K562 (cell line): ENCODE results near the gene FGF12. TPM values are rescaled to one million over a fixed set of nuclear protein-coding genes. Genes with fewer than 3 reads are reported as not detected.

Experiments used
- ATAC-seq: fragments of 200-7000 bp; cut with Tn5 transposase; 3 replicates; pipeline ENCODE4 v1.9.1; 2020; ENCODE audit warnings: moderate library complexity
- BruUV-seq: library from RNA; stranded (reverse); fragments of 400-500 nt; replicated peaks from 2 replicates; lab custom pipeline; 2021; lab: Mats Ljungman, UMichigan
- CTCF ChIA-PET: fragments of 300-600 bp; formaldehyde crosslinking; extraction: SDS; loops from one replicate; lab custom pipeline; 2021; ENCODE audit warnings: low intra/inter-chr PET ratio; lab: Yijun Ruan, JAX
- POLR2A ChIA-PET: fragments of 300-600, 350-650 bp; sonication (Branson Sonifier 250); formaldehyde crosslinking; extraction: SDS; loops from one replicate; lab custom pipeline; 2021; ENCODE audit warnings: antibody characterized with exemption, inconsistent platforms; lab: Yijun Ruan, JAX
- DNase-seq, 4 experiments: peaks; one replicate each; pipeline versions ENCODE4 v3.0.0 to v3.0.0-alpha.2; 2011 to 2018; ENCODE audit warnings: low spot score in 3 of 4, mixed read lengths in 3 of 4; ENCODE audit errors: extremely low read depth in 1 of 4
- FAIRE-seq: peaks from 2 replicates; lab custom pipeline; 2011; peaks lifted over from hg19 to GRCh38; lab: Jason Lieb, UNC
- H2AFZ ChIP-seq: 2 replicates; pipeline ENCODE4 v1.6.0; 2011; ENCODE audit warnings: low read depth, low read length, control low read depth, inconsistent platforms
- H3K27ac ChIP-seq: fragments of 200-600 bp; 3 replicates; pipeline ENCODE4 v1.8.0; 2011; ENCODE audit warnings: low read depth, mild to moderate bottlenecking, control low read depth, inconsistent platforms, low read length, moderate library complexity, mixed read lengths; ENCODE audit errors: extremely low read depth
- H3K27me3 ChIP-seq, 2 experiments: fragments of 300-600 bp in 1 of 2; 2 replicates in 1 of 2; 3 replicates in 1 of 2; pipeline versions ENCODE4 v1.6.0 to v1.8.0; 2011; ENCODE audit warnings: inconsistent platforms in 2 of 2, low read length in 2 of 2, mild to moderate bottlenecking in 1 of 2, mixed read lengths in 1 of 2, moderate library complexity in 1 of 2; ENCODE audit not compliant: control insufficient read depth in 2 of 2, insufficient read depth in 2 of 2
- H3K36me3 ChIP-seq: fragments of 300-600 bp; 3 replicates; pipeline ENCODE4 v1.8.0; 2011; ENCODE audit warnings: mild to moderate bottlenecking, low read length, inconsistent platforms; ENCODE audit not compliant: control insufficient read depth, insufficient read depth
- H3K4me1 ChIP-seq, 2 experiments: fragments of 200-600 bp in 1 of 2; replicated peaks in 1 of 2; 2 replicates in 1 of 2; 3 replicates in 1 of 2; pipeline versions ENCODE4 v1.5.1 to v1.8.0; 2011; ENCODE audit warnings: inconsistent platforms in 2 of 2, low read length in 2 of 2, mild to moderate bottlenecking in 1 of 2, mixed read lengths in 1 of 2, moderate library complexity in 1 of 2; ENCODE audit not compliant: control insufficient read depth in 2 of 2, insufficient read depth in 2 of 2
- H3K4me2 ChIP-seq: 2 replicates; pipeline ENCODE4 v1.6.1; 2011; ENCODE audit warnings: low read length, control low read depth, inconsistent platforms, mixed read lengths; ENCODE audit not compliant: insufficient read depth
- H3K4me3 ChIP-seq: fragments of 200-600 bp; sonication (generic), shearing (Covaris generic); 2 replicates; pipeline ENCODE4 v1.5.1; 2016; ENCODE audit warnings: control low read depth, inconsistent platforms
- H3K79me2 ChIP-seq: fragments of 200-600 bp; 3 replicates; pipeline ENCODE4 v1.8.0; 2011; ENCODE audit warnings: low read length, inconsistent platforms; ENCODE audit not compliant: control insufficient read depth, insufficient read depth
- H3K9ac ChIP-seq, 2 experiments: 2 replicates each; pipeline versions ENCODE4 v1.6.0 to v1.6.1; 2011; ENCODE audit warnings: low read depth in 2 of 2, low read length in 2 of 2, control low read depth in 1 of 2, inconsistent platforms in 1 of 2, mild to moderate bottlenecking in 1 of 2, mixed read lengths in 1 of 2; ENCODE audit not compliant: insufficient read depth in 1 of 2
- H3K9me1 ChIP-seq: one replicate; pipeline ENCODE4 v1.6.0; 2011; ENCODE audit warnings: inconsistent platforms, mild to moderate bottlenecking, low read length, moderate library complexity; ENCODE audit not compliant: control insufficient read depth, insufficient read depth
- H3K9me3 ChIP-seq: replicated peaks from 2 replicates; pipeline ENCODE4 v1.5.1; 2011; ENCODE audit warnings: low read depth, low read length, inconsistent platforms; ENCODE audit not compliant: control insufficient read depth, insufficient read depth
- H4K20me1 ChIP-seq: replicated peaks from 2 replicates; pipeline ENCODE4 v1.6.1; 2011; ENCODE audit warnings: low read length, inconsistent platforms, mixed read lengths; ENCODE audit not compliant: control insufficient read depth, insufficient read depth
- DACH1 ChIP-seq: fragments of 450-650 bp; IDR thresholded peaks from 2 replicates; pipeline ENCODE4 v1.6.1; 2018; ENCODE audit not compliant: partially characterized antibody
- ETS2 ChIP-seq: IDR thresholded peaks from 2 replicates; pipeline ENCODE4 v1.6.1; 2016; ENCODE audit warnings: borderline replicate concordance, missing genetic modification characterization, mild to moderate bottlenecking, moderate library complexity, missing compliant biosample characterization; ENCODE audit not compliant: poor library complexity, severe bottlenecking
- FOXA3 ChIP-seq, 2 experiments: fragments of 450-650 bp in 1 of 2; sonication (generic) in 1 of 2; formaldehyde crosslinking; IDR thresholded peaks in 1 of 2; conservative IDR thresholded peaks in 1 of 2; 2 replicates each; pipeline versions ENCODE4 v1.4.0 to v1.8.0; 2020 to 2022; ENCODE audit warnings: mild to moderate bottlenecking in 2 of 2, missing genetic modification reagents in 1 of 2
- LCOR ChIP-seq: sonication (generic); formaldehyde crosslinking; IDR thresholded peaks from 2 replicates; pipeline ENCODE4 v1.8.0; 2022; ENCODE audit warnings: mild to moderate bottlenecking, missing genetic modification reagents
- PCBP1 ChIP-seq: fragments of 200-400 bp; formaldehyde crosslinking; IDR thresholded peaks from 2 replicates; pipeline ENCODE4 v1.6.1; 2018; ENCODE audit warnings: mild to moderate bottlenecking, low read depth, low read length; ENCODE audit not compliant: poor library complexity, severe bottlenecking
- RHOXF2B ChIP-seq: fragments of 250-450 bp; sonication (Bioruptor Pico); conservative IDR thresholded peaks from 2 replicates; pipeline ENCODE4 v1.5.1; 2021
- ZBTB17 ChIP-seq: fragments of 450-650 bp; formaldehyde crosslinking; IDR thresholded peaks from 2 replicates; pipeline ENCODE4 v1.4.0; 2020; ENCODE audit warnings: mild to moderate bottlenecking
- ZNF124 ChIP-seq: sonication (generic); formaldehyde crosslinking; IDR thresholded peaks from 2 replicates; pipeline ENCODE4 v1.8.1; 2022; ENCODE audit warnings: missing genetic modification reagents
- ZNF134 ChIP-seq: fragments of 250-450 bp; sonication (Bioruptor Pico); conservative IDR thresholded peaks from 2 replicates; pipeline ENCODE4 v1.4.0; 2020
- WGBS: fragments of 100-300 bp; shearing (Covaris generic); methylation state at CpG from one replicate; pipeline ENCODE4 v1.1.6; 2016; ENCODE audit warnings: low coverage, mixed read lengths; ENCODE audit not compliant: insufficient coverage; ENCODE audit errors: missing lambda C conversion rate; 5-methylcytosine and 5-hydroxymethylcytosine counted together
- in situ Hi-C: fragments of 300-500 bp; cut with MboI; formaldehyde crosslinking; loops from 4 replicates; pipeline ENCODE4 v1.15.0; 2018; ENCODE audit warnings: inconsistent platforms, mixed read lengths
- intact Hi-C: fragments of 100-400 bp; cut with micrococcal nuclease; formaldehyde crosslinking; loops from 2 replicates; pipeline ENCODE4 v1.14.2; 2022
- polyA plus RNA-seq, 8 experiments: library from polyadenylated mRNA; depleted of rRNA in 4 of 8; stranded (reverse) in 5 of 8; unstranded in 3 of 8; fragments of >200 nt; fragmentation: Nextera tagmentation in 2 of 8; fragmentation: Illumina TruSeq in 1 of 8; extraction: Ambion mirVana in 2 of 8; extraction: Trizol in 1 of 8; gene quantifications; 2 replicates each; pipeline versions ENCODE4 v1.2.1 to v1.2.3, GENCODE V29; 2011 to 2014; ENCODE audit warnings: inconsistent platforms in 1 of 8, missing spikeins in 1 of 8
- total RNA-seq, 7 experiments: library from RNA; depleted of rRNA in 6 of 7; stranded (reverse); fragments of >200 nt in 6 of 7; fragmentation: Illumina TruSeq in 2 of 7; extraction: Trizol in 2 of 7; gene quantifications; 2 replicates each; pipeline versions ENCODE4 v1.2.1 to v1.2.3, GENCODE V29; 2011 to 2021; ENCODE audit warnings: low replicate concordance in 1 of 7
- TF ChIP-seq, protein P1 (sequence below): sonication (generic); IDR thresholded peaks from 2 replicates; pipeline ENCODE4 v1.6.1; 2016
- TF ChIP-seq, protein P2 (sequence below), 2 experiments: IDR thresholded peaks; 2 replicates each; pipeline ENCODE4 v1.6.1; 2012; ENCODE audit warnings: improper control_type of control experiment in 2 of 2, low read depth in 2 of 2, low read length in 2 of 2, borderline replicate concordance in 1 of 2
- TF ChIP-seq, protein P3 (sequence below): IDR thresholded peaks from 2 replicates; pipeline ENCODE4 v1.6.1; 2012; ENCODE audit warnings: low read depth, low read length, improper control_type of control experiment, borderline replicate concordance
- TF ChIP-seq, protein P4 (sequence below), 2 experiments: fragments of 450-650 bp; conservative IDR thresholded peaks; 2 replicates each; pipeline ENCODE4 v1.6.1; 2017; ENCODE audit warnings: mild to moderate bottlenecking in 2 of 2, moderate library complexity in 2 of 2
- TF ChIP-seq, protein P5 (sequence below): sonication (generic); formaldehyde crosslinking; IDR thresholded peaks from 2 replicates; pipeline ENCODE4 v1.9.0; 2022; ENCODE audit warnings: mild to moderate bottlenecking, missing genetic modification reagents

Gene FGF12
- total and polyA plus RNA-seq, 9 of the 15 experiments (the other 6 are each of a cell fraction or from before 2014, with no cell fraction given): not detected

DNA sequence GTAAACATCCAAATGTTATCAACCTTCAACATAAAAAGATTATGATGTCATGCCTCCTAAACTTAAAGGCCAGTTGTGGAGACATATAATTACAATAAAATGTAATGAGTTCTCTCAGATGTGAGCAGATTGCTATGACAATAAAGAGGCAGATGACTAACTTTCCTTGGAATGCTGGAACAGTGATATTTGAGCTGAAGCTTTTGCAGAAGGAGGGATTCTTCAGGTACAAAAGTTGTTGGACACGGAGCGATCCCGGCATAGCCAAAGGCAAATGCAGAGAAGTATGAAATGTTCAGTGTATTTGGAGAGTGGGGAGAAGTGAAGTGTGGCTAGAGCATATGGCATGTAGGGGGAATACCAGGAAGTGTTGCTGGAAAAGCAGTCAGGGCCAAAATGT is 520.1 kb downstream of the FGF12 start:
- no peaks in the 10 kb centered on the region for H3K9me3 ChIP-seq
- no peak overlapping the region for H3K9ac ChIP-seq
- H3K27ac ChIP-seq: no peak overlapping the region
- H3K36me3 ChIP-seq: no peaks in the 10 kb centered on the region
- intact Hi-C loops: no loop called here
- no peaks in the 10 kb centered on the region for H3K79me2 ChIP-seq
- ChIA-PET POLR2A (no interaction called here), CTCF (no interaction called here)
- no peaks in the 10 kb centered on the region for H3K27me3 ChIP-seq
- no peaks in the 10 kb centered on the region for H3K4me1 ChIP-seq
- DNase-seq: no peak
- H4K20me1 ChIP-seq: no peaks in the 10 kb centered on the region
- BruUV-seq: no TSS peak
- ATAC-seq: no peak
- FAIRE-seq: no peak
- 0% methylated on average over 2 of the region's 3 CpGs for WGBS
- no peak overlapping the region for H3K4me3 ChIP-seq
- in situ Hi-C loops: no loop called here
- H2AFZ ChIP-seq: no peak overlapping the region
- no peak overlapping the region for H3K4me2 ChIP-seq
- no peaks in the 10 kb centered on the region for H3K9me1 ChIP-seq
- TF ChIP-seq DACH1 (no peak), ZBTB17 (CRISPR knock-in tag) (no peak), ETS2 (no peak), ZNF124 (CRISPR knock-in tag) (no peak), ZNF134 (CRISPR knock-in tag) (no peak), LCOR (CRISPR knock-in tag) (no peak), PCBP1 (no peak), FOXA3 (CRISPR knock-in tag; conservative IDR thresholded peaks at IDR 0.05 in 1 of 2, IDR thresholded peaks at IDR 0.05 in 1 of 2) (no peak), RHOXF2B (CRISPR knock-in tag) (no peak)
- TF ChIP-seq, protein P1, sequence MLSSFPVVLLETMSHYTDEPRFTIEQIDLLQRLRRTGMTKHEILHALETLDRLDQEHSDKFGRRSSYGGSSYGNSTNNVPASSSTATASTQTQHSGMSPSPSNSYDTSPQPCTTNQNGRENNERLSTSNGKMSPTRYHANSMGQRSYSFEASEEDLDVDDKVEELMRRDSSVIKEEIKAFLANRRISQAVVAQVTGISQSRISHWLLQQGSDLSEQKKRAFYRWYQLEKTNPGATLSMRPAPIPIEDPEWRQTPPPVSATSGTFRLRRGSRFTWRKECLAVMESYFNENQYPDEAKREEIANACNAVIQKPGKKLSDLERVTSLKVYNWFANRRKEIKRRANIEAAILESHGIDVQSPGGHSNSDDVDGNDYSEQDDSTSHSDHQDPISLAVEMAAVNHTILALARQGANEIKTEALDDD: no peak
- TF ChIP-seq, protein P2, sequence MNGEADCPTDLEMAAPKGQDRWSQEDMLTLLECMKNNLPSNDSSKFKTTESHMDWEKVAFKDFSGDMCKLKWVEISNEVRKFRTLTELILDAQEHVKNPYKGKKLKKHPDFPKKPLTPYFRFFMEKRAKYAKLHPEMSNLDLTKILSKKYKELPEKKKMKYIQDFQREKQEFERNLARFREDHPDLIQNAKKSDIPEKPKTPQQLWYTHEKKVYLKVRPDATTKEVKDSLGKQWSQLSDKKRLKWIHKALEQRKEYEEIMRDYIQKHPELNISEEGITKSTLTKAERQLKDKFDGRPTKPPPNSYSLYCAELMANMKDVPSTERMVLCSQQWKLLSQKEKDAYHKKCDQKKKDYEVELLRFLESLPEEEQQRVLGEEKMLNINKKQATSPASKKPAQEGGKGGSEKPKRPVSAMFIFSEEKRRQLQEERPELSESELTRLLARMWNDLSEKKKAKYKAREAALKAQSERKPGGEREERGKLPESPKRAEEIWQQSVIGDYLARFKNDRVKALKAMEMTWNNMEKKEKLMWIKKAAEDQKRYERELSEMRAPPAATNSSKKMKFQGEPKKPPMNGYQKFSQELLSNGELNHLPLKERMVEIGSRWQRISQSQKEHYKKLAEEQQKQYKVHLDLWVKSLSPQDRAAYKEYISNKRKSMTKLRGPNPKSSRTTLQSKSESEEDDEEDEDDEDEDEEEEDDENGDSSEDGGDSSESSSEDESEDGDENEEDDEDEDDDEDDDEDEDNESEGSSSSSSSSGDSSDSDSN (IDR thresholded peaks at IDR 0.05; ENCODE audit: borderline replicate concordance in 1 of 2, low read depth in 2 of 2, low read length in 2 of 2): no peak
- TF ChIP-seq, protein P3, sequence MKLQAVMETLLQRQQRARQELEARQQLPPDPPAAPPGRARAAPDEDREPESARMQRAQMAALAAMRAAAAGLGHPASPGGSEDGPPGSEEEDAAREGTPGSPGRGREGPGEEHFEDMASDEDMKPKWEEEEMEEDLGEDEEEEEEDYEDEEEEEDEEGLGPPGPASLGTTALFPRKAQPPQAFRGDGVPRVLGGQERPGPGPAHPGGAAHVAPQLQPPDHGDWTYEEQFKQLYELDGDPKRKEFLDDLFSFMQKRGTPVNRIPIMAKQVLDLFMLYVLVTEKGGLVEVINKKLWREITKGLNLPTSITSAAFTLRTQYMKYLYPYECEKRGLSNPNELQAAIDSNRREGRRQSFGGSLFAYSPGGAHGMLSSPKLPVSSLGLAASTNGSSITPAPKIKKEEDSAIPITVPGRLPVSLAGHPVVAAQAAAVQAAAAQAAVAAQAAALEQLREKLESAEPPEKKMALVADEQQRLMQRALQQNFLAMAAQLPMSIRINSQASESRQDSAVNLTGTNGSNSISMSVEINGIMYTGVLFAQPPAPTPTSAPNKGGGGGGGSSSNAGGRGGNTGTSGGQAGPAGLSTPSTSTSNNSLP: no peak
- TF ChIP-seq, protein P4, sequence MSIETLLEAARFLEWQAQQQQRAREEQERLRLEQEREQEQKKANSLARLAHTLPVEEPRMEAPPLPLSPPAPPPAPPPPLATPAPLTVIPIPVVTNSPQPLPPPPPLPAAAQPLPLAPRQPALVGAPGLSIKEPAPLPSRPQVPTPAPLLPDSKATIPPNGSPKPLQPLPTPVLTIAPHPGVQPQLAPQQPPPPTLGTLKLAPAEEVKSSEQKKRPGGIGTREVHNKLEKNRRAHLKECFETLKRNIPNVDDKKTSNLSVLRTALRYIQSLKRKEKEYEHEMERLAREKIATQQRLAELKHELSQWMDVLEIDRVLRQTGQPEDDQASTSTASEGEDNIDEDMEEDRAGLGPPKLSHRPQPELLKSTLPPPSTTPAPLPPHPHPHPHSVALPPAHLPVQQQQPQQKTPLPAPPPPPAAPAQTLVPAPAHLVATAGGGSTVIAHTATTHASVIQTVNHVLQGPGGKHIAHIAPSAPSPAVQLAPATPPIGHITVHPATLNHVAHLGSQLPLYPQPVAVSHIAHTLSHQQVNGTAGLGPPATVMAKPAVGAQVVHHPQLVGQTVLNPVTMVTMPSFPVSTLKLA (conservative IDR thresholded peaks at IDR 0.05): no peak
- TF ChIP-seq, protein P5, sequence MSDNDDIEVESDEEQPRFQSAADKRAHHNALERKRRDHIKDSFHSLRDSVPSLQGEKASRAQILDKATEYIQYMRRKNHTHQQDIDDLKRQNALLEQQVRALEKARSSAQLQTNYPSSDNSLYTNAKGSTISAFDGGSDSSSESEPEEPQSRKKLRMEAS (CRISPR knock-in tag): no peak
